Fibroblast of skin of back (primary cell): ENCODE data around the gene TRHDE.

Source experiments
- DNase-seq: peaks from one replicate; pipeline ENCODE4 v3.0.0-alpha.2; 2013

TRHDE gene

GRCh38 chr12:72318341-72318740, 46.2 kb downstream of the TRHDE start:
- DNase-seq: no peak

- DNase-seq: peak; percentile 27
Observed at GRCh38 chr12:72323881-72324280, 51.7 kb downstream of the TRHDE start.

GRCh38 chr12:72330301-72330700, 58.1 kb downstream of the TRHDE start:
- no peak for DNase-seq

- DNase-seq: no peak
Observed at GRCh38 chr12:72330784-72331183, 58.6 kb downstream of the TRHDE start.

- DNase-seq: no peak
Observed at GRCh38 chr12:72337382-72337781, 65.2 kb downstream of the TRHDE start.

GRCh38 chr12:72337946-72338345, 65.8 kb downstream of the TRHDE start:
- DNase-seq: no peak

GRCh38 chr12:72338437-72338836, 66.3 kb downstream of the TRHDE start:
- no peak for DNase-seq

GRCh38 chr12:72346363-72346944, 74.3 kb downstream of the TRHDE start:
- DNase-seq: peak; percentile 70

GRCh38 chr12:72349491-72349890, 77.3 kb downstream of the TRHDE start:
- no peak for DNase-seq

GRCh38 chr12:72359416-72359815, 87.2 kb downstream of the TRHDE start:
- DNase-seq: no peak

- DNase-seq: no peak
Observed at GRCh38 chr12:72365151-72365550, 93.0 kb downstream of the TRHDE start.

- DNase-seq: no peak
Observed at GRCh38 chr12:72366255-72366654, 94.1 kb downstream of the TRHDE start.

GRCh38 chr12:72368298-72368697, 96.1 kb downstream of the TRHDE start:
- DNase-seq: no peak

GRCh38 chr12:72368719-72369422, 96.7 kb downstream of the TRHDE start:
- DNase-seq: no peak

GRCh38 chr12:72369423-72369959, 97.3 kb downstream of the TRHDE start:
- DNase-seq: no peak

- no peak for DNase-seq
Observed at GRCh38 chr12:72380441-72380840, 108.3 kb downstream of the TRHDE start.

- no peak for DNase-seq
Observed at GRCh38 chr12:72388322-72388721, 116.2 kb downstream of the TRHDE start.

GRCh38 chr12:72390146-72390545, 118.0 kb downstream of the TRHDE start:
- no peak for DNase-seq

- DNase-seq: no peak
Observed at GRCh38 chr12:72406111-72406510, 133.9 kb downstream of the TRHDE start.

GRCh38 chr12:72432037-72432604, 160.0 kb downstream of the TRHDE start:
- no peak for DNase-seq

- DNase-seq: no peak
Observed at GRCh38 chr12:72433298-72433697, 161.1 kb downstream of the TRHDE start.

GRCh38 chr12:72434999-72435398, 162.8 kb downstream of the TRHDE start:
- DNase-seq: no peak

- no peak for DNase-seq
Observed at GRCh38 chr12:72442217-72442616, 170.0 kb downstream of the TRHDE start.

- no peak for DNase-seq
Observed at GRCh38 chr12:72444125-72444524, 172.0 kb downstream of the TRHDE start.
